K562 (cell line): ENCODE data around the gene RIOK3. TPM values are rescaled to one million over a fixed set of nuclear protein-coding genes. Genes with fewer than 3 reads are reported as not detected.

Experiments
- BRCA1 ChIP-seq, 2 experiments: fragments of 450-650 bp in 1 of 2; sonication (generic) in 1 of 2; formaldehyde crosslinking in 1 of 2; IDR thresholded peaks; 2 replicates each; pipeline versions ENCODE4 v1.5.0 to v1.6.1; 2017 to 2020; ENCODE audit warnings: mild to moderate bottlenecking in 1 of 2, missing genetic modification reagents in 1 of 2
- CBX5 ChIP-seq: IDR thresholded peaks from 2 replicates; pipeline ENCODE4 v1.6.1; 2014; ENCODE audit warnings: low read depth, borderline replicate concordance
- CEBPB ChIP-seq: fragments of 450-650 bp; IDR thresholded peaks from 2 replicates; pipeline ENCODE4 v1.6.1; 2016; ENCODE audit warnings: missing genetic modification characterization, missing compliant biosample characterization
- ERF ChIP-seq: fragments of 450-650 bp; formaldehyde crosslinking; IDR thresholded peaks from 2 replicates; pipeline ENCODE4 v1.4.0; 2020; ENCODE audit warnings: mild to moderate bottlenecking, mixed read lengths
- FOXJ2 ChIP-seq: fragments of 200-800 bp; sonication (Bioruptor generic); IDR thresholded peaks from 2 replicates; pipeline ENCODE4 v1.6.1; 2016; ENCODE audit warnings: missing genetic modification characterization, missing compliant biosample characterization
- HDAC1 ChIP-seq, 2 experiments: fragments of 450-650 bp; IDR thresholded peaks; 2 replicates each; pipeline ENCODE4 v1.6.1; 2016 to 2017; ENCODE audit warnings: inconsistent platforms in 1 of 2, mild to moderate bottlenecking in 1 of 2, moderate library complexity in 1 of 2
- KAT8 ChIP-seq: fragments of 450-650 bp; IDR thresholded peaks from 2 replicates; pipeline ENCODE4 v1.6.1; 2016; ENCODE audit warnings: low read depth, mild to moderate bottlenecking
- RBM39 ChIP-seq: fragments of 200-400 bp; formaldehyde crosslinking; optimal IDR thresholded peaks from 2 replicates; pipeline ENCODE3; 2018; ENCODE audit warnings: low read depth, low read length
- SLC30A9 ChIP-seq: fragments of 250-450 bp; sonication (Bioruptor Pico); IDR thresholded peaks from 2 replicates; pipeline ENCODE4 v1.8.0; 2022; ENCODE audit warnings: mild to moderate bottlenecking, moderate library complexity
- U2AF2 ChIP-seq: fragments of 200-400 bp; formaldehyde crosslinking; optimal IDR thresholded peaks from 2 replicates; pipeline ENCODE3; 2017; ENCODE audit warnings: low read depth, mild to moderate bottlenecking, low read length
- ZNF707 ChIP-seq: fragments of 250-450 bp; sonication (Bioruptor Pico); conservative IDR thresholded peaks from 2 replicates; pipeline ENCODE4 v1.8.0; 2022; ENCODE audit warnings: inconsistent platforms, mild to moderate bottlenecking, moderate library complexity
- ZSCAN32 ChIP-seq: fragments of 450-650 bp; formaldehyde crosslinking; IDR thresholded peaks from 2 replicates; pipeline ENCODE4 v1.4.0; 2020; ENCODE audit warnings: mild to moderate bottlenecking, moderate library complexity
- polyA plus RNA-seq, 8 experiments: library from polyadenylated mRNA; depleted of rRNA in 4 of 8; stranded (reverse) in 5 of 8; unstranded in 3 of 8; fragments of >200 nt; fragmentation: Nextera tagmentation in 2 of 8; fragmentation: Illumina TruSeq in 1 of 8; extraction: Ambion mirVana in 2 of 8; extraction: Trizol in 1 of 8; gene quantifications; 2 replicates each; pipeline versions ENCODE4 v1.2.1 to v1.2.3, GENCODE V29; 2011 to 2014; ENCODE audit warnings: inconsistent platforms in 1 of 8, missing spikeins in 1 of 8
- total RNA-seq, 7 experiments: library from RNA; depleted of rRNA in 6 of 7; stranded (reverse); fragments of >200 nt in 6 of 7; fragmentation: Illumina TruSeq in 2 of 7; extraction: Trizol in 2 of 7; gene quantifications; 2 replicates each; pipeline versions ENCODE4 v1.2.1 to v1.2.3, GENCODE V29; 2011 to 2021; ENCODE audit warnings: low replicate concordance in 1 of 7
- TF ChIP-seq, protein P1 (sequence below): fragments of 150-350 bp; conservative IDR thresholded peaks from 2 replicates; pipeline ENCODE4 v1.6.1; 2014; ENCODE audit warnings: low read length
- TF ChIP-seq, protein P2 (sequence below): fragments of 250-450 bp; sonication (Bioruptor Pico); IDR thresholded peaks from 2 replicates; pipeline ENCODE4 v1.5.0; 2021; ENCODE audit warnings: mild to moderate bottlenecking, borderline replicate concordance
- TF ChIP-seq, protein P3 (sequence below): IDR thresholded peaks from 2 replicates; pipeline ENCODE4 v1.6.1; 2011; ENCODE audit warnings: borderline replicate concordance, low read depth, mild to moderate bottlenecking, moderate library complexity, low read length; ENCODE audit not compliant: insufficient read depth, poor library complexity, severe bottlenecking
- TF ChIP-seq, protein P4 (sequence below): fragments of 200-800 bp; sonication (Bioruptor generic); IDR thresholded peaks from 2 replicates; pipeline ENCODE4 v1.6.1; 2017; ENCODE audit warnings: missing genetic modification characterization, missing compliant biosample characterization
- TF ChIP-seq, protein P5 (sequence below): fragments of 250-450 bp; sonication (Bioruptor Pico); IDR thresholded peaks from 2 replicates; pipeline ENCODE4 v1.6.1; 2021; ENCODE audit warnings: mild to moderate bottlenecking

RIOK3 gene
- total and polyA plus RNA-seq, 9 of the 15 experiments (the other 6 are each of a cell fraction or from before 2014, with no cell fraction given): 21.4 to 89.5 (median 62.9) TPM

DNA sequence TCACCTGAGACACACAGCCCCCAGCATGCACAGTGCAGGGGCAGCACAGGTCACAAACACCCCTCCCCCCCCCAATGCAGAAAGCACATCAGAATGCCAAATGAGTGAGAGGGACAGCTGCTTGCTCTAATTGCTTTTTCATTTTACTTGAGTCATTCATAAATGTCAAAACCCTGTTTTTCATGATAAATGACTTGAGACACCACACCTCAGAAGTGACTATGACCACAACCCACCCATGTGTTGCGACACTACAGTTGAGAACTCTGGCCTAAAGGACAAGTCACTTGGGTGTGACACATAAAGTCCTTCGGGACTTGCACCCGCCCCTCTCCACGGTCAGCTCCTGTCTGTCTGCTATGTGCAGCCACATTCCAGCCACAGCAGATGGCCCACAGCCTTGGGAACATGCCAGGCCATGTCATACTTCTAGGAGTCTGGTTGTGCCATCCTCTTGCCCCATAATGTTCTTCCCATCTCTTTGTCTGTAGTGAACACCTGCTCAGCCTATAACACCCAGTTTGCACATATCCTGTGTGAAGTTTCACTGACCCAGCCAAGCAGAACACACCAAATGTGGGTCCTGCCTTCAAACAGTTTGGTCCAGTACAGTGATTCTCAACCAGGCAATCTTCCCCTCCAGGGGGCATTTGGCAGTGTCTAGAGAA, 30.2 kb upstream of the RIOK3 start (continued):
- TF ChIP-seq, protein P1, sequence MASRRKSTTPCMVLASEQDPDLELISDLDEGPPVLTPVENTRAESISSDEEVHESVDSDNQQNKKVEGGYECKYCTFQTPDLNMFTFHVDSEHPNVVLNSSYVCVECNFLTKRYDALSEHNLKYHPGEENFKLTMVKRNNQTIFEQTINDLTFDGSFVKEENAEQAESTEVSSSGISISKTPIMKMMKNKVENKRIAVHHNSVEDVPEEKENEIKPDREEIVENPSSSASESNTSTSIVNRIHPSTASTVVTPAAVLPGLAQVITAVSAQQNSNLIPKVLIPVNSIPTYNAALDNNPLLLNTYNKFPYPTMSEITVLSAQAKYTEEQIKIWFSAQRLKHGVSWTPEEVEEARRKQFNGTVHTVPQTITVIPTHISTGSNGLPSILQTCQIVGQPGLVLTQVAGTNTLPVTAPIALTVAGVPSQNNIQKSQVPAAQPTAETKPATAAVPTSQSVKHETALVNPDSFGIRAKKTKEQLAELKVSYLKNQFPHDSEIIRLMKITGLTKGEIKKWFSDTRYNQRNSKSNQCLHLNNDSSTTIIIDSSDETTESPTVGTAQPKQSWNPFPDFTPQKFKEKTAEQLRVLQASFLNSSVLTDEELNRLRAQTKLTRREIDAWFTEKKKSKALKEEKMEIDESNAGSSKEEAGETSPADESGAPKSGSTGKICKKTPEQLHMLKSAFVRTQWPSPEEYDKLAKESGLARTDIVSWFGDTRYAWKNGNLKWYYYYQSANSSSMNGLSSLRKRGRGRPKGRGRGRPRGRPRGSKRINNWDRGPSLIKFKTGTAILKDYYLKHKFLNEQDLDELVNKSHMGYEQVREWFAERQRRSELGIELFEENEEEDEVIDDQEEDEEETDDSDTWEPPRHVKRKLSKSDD: no peak
- TF ChIP-seq FOXJ2 (tag) (no peak), CBX5 (no peak), SLC30A9 (no peak), ERF (CRISPR knock-in tag) (no peak), RBM39 (no peak), KAT8 (no peak), U2AF2 (no peak), ZNF707 (CRISPR knock-in tag) (no peak), HDAC1 (IDR thresholded peaks at IDR 0.05) (peak in 1 of 2 experiments; percentile 75; a peak in 2 of 4 replicates), CEBPB (tag) (peak; percentile 100), BRCA1 (IDR thresholded peaks at IDR 0.05) (no peak), BRCA1 (CRISPR knock-in tag; IDR thresholded peaks at IDR 0.05) (no peak), ZSCAN32 (no peak)
- TF ChIP-seq, protein P2, sequence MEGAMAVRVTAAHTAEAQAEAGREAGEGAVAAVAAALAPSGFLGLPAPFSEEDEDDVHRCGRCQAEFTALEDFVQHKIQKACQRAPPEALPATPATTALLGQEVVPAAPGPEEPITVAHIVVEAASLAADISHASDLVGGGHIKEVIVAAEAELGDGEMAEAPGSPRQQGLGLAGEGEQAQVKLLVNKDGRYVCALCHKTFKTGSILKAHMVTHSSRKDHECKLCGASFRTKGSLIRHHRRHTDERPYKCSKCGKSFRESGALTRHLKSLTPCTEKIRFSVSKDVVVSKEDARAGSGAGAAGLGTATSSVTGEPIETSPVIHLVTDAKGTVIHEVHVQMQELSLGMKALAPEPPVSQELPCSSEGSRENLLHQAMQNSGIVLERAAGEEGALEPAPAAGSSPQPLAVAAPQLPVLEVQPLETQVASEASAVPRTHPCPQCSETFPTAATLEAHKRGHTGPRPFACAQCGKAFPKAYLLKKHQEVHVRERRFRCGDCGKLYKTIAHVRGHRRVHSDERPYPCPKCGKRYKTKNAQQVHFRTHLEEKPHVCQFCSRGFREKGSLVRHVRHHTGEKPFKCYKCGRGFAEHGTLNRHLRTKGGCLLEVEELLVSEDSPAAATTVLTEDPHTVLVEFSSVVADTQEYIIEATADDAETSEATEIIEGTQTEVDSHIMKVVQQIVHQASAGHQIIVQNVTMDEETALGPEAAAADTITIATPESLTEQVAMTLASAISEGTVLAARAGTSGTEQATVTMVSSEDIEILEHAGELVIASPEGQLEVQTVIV (CRISPR knock-in tag): no peak
- TF ChIP-seq, protein P3, sequence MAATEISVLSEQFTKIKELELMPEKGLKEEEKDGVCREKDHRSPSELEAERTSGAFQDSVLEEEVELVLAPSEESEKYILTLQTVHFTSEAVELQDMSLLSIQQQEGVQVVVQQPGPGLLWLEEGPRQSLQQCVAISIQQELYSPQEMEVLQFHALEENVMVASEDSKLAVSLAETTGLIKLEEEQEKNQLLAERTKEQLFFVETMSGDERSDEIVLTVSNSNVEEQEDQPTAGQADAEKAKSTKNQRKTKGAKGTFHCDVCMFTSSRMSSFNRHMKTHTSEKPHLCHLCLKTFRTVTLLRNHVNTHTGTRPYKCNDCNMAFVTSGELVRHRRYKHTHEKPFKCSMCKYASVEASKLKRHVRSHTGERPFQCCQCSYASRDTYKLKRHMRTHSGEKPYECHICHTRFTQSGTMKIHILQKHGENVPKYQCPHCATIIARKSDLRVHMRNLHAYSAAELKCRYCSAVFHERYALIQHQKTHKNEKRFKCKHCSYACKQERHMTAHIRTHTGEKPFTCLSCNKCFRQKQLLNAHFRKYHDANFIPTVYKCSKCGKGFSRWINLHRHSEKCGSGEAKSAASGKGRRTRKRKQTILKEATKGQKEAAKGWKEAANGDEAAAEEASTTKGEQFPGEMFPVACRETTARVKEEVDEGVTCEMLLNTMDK: no peak
- TF ChIP-seq, protein P4, sequence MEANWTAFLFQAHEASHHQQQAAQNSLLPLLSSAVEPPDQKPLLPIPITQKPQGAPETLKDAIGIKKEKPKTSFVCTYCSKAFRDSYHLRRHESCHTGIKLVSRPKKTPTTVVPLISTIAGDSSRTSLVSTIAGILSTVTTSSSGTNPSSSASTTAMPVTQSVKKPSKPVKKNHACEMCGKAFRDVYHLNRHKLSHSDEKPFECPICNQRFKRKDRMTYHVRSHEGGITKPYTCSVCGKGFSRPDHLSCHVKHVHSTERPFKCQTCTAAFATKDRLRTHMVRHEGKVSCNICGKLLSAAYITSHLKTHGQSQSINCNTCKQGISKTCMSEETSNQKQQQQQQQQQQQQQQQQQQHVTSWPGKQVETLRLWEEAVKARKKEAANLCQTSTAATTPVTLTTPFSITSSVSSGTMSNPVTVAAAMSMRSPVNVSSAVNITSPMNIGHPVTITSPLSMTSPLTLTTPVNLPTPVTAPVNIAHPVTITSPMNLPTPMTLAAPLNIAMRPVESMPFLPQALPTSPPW (CRISPR knock-in tag): peak; percentile 63
- TF ChIP-seq, protein P5, sequence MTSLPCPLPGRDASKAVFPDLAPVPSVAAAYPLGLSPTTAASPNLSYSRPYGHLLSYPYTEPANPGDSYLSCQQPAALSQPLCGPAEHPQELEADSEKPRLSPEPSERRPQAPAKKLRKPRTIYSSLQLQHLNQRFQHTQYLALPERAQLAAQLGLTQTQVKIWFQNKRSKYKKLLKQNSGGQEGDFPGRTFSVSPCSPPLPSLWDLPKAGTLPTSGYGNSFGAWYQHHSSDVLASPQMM: no peak
